ENCODE data around the gene PRKCA. TPM values are rescaled to one million over a fixed set of nuclear protein-coding genes. Genes with fewer than 3 reads are reported as not detected.
A peak's percentile ranks its signal among the peaks of the same experiment; 100 is the strongest.

PRKCA gene
- total RNA-seq, 1 donor from 2014 or later: 5.6 TPM

- Histone ChIP-seq H3K27ac (replicated peaks) (peak overlapping the region; percentile 9), H3K4me3 (no peak overlapping the region), H3K27me3 (ENCODE audit: low read depth) (no peaks in the 10 kb centered on the region), H3K36me3 (no peaks in the 10 kb centered on the region), H3K9me3 (replicated peaks) (no peaks in the 10 kb centered on the region), H3K4me1 (no peaks in the 10 kb centered on the region)
- no peak for TF ChIP-seq CTCF (IDR thresholded peaks at IDR 0.05; ENCODE audit: borderline replicate concordance)
- intact Hi-C loops (cut with micrococcal nuclease): no loop called here
- no peak for DNase-seq
Observed at GRCh38 chr17:66330646-66331037, 28.2 kb downstream of the PRKCA start.

GRCh38 chr17:66331038-66331816, 28.8 kb downstream of the PRKCA start:
- DNase-seq: no peak
- intact Hi-C loops (cut with micrococcal nuclease): no loop called here
- Histone ChIP-seq H3K4me3 (no peak overlapping the region), H3K9me3 (replicated peaks) (no peaks in the 10 kb centered on the region), H3K27ac (replicated peaks) (peak overlapping the region; percentile 9), H3K36me3 (no peaks in the 10 kb centered on the region), H3K27me3 (ENCODE audit: low read depth) (no peaks in the 10 kb centered on the region), H3K4me1 (no peaks in the 10 kb centered on the region)
- no peak for TF ChIP-seq CTCF (IDR thresholded peaks at IDR 0.05; ENCODE audit: borderline replicate concordance)

- H3K4me1 ChIP-seq: peaks cover 29% of the 10 kb centered on the region
- no peak for TF ChIP-seq CTCF (IDR thresholded peaks at IDR 0.05; ENCODE audit: borderline replicate concordance)
- H3K27me3 ChIP-seq (ENCODE audit: low read depth): no peaks in the 10 kb centered on the region
- H3K27ac ChIP-seq (replicated peaks): no peak overlapping the region
- no peaks in the 10 kb centered on the region for H3K36me3 ChIP-seq
- DNase-seq: no peak
- no peak overlapping the region for H3K4me3 ChIP-seq
- no peaks in the 10 kb centered on the region for H3K9me3 ChIP-seq (replicated peaks)
- intact Hi-C loops (cut with micrococcal nuclease): no loop called here
Observed at GRCh38 chr17:66335797-66336196, 33.4 kb downstream of the PRKCA start.

- Histone ChIP-seq H3K27ac (replicated peaks) (no peak overlapping the region), H3K4me1 (peaks cover 30% of the 10 kb centered on the region), H3K9me3 (replicated peaks) (no peaks in the 10 kb centered on the region), H3K4me3 (no peak overlapping the region), H3K36me3 (no peaks in the 10 kb centered on the region), H3K27me3 (ENCODE audit: low read depth) (no peaks in the 10 kb centered on the region)
- no peak for DNase-seq
- TF ChIP-seq CTCF (IDR thresholded peaks at IDR 0.05; ENCODE audit: borderline replicate concordance): no peak
- intact Hi-C loops (cut with micrococcal nuclease): no loop called here
Observed at GRCh38 chr17:66337268-66337667, 34.9 kb downstream of the PRKCA start.

GRCh38 chr17:66337866-66338485, 35.6 kb downstream of the PRKCA start:
- DNase-seq: no peak
- Histone ChIP-seq H3K27me3 (ENCODE audit: low read depth) (no peaks in the 10 kb centered on the region), H3K4me3 (no peak overlapping the region), H3K9me3 (replicated peaks) (no peaks in the 10 kb centered on the region), H3K36me3 (no peaks in the 10 kb centered on the region), H3K27ac (replicated peaks) (no peak overlapping the region), H3K4me1 (peaks cover 30% of the 10 kb centered on the region)
- intact Hi-C loops (cut with micrococcal nuclease): no loop called here
- no peak for TF ChIP-seq CTCF (IDR thresholded peaks at IDR 0.05; ENCODE audit: borderline replicate concordance)
